NB4 (cell line): ENCODE measurements around the gene RNF166.

Experiments used
- DNase-seq: peaks from one replicate; pipeline ENCODE4 v3.0.0; 2010; ENCODE audit warnings: low read depth
- H3K4me3 ChIP-seq: one replicate; pipeline ENCODE4 v1.5.1; 2011; ENCODE audit warnings: mild to moderate bottlenecking, low read depth, low read length, moderate library complexity
- CTCF ChIP-seq: IDR thresholded peaks from one replicate; pipeline ENCODE4 v1.5.1; 2012; ENCODE audit warnings: low read depth, low read length
- MAX ChIP-seq: IDR thresholded peaks from 2 replicates; pipeline ENCODE4 v1.6.1; 2011; ENCODE audit warnings: low read depth, low read length
- MYC ChIP-seq: IDR thresholded peaks from 2 replicates; pipeline ENCODE4 v1.6.1; 2011; ENCODE audit warnings: low read depth, low read length
- POLR2A ChIP-seq: IDR thresholded peaks from 2 replicates; pipeline ENCODE4 v1.6.1; 2011; ENCODE audit warnings: mild to moderate bottlenecking; ENCODE audit not compliant: insufficient read length; ENCODE audit errors: extremely low read depth

The RNF166 gene

GRCh38 chr16:88731699-88732098 is 25.5 kb upstream of the RNF166 start:
- no peak for DNase-seq
- no peak for TF ChIP-seq MYC
- TF ChIP-seq CTCF: no peak
- no peak for TF ChIP-seq POLR2A
- no peak for TF ChIP-seq MAX
- H3K4me3 ChIP-seq: no peak overlapping the region

GRCh38 chr16:88730632-88731607 is 24.7 kb upstream of the RNF166 start:
- no peak overlapping the region for H3K4me3 ChIP-seq
- TF ChIP-seq MYC: no peak
- no peak for TF ChIP-seq POLR2A
- TF ChIP-seq CTCF: no peak
- TF ChIP-seq MAX: no peak
- no peak for DNase-seq

GRCh38 chr16:88727871-88728270 is 21.7 kb upstream of the RNF166 start:
- no peak overlapping the region for H3K4me3 ChIP-seq
- DNase-seq: no peak
- no peak for TF ChIP-seq POLR2A
- TF ChIP-seq MYC: no peak
- no peak for TF ChIP-seq MAX
- no peak for TF ChIP-seq CTCF

- DNase-seq: no peak
- TF ChIP-seq POLR2A (no peak), MAX (no peak), CTCF (no peak), MYC (no peak)
- no peak overlapping the region for H3K4me3 ChIP-seq
These were observed 20.8 kb upstream of the RNF166 start for GRCh38 chr16:88726981-88727380.

GRCh38 chr16:88726408-88726749 is 20.2 kb upstream of the RNF166 start:
- no peak for DNase-seq
- TF ChIP-seq CTCF (no peak), MAX (no peak), POLR2A (no peak), MYC (no peak)
- H3K4me3 ChIP-seq: no peak overlapping the region
